ENCODE measurements around the gene DGKZ.

DNA sequence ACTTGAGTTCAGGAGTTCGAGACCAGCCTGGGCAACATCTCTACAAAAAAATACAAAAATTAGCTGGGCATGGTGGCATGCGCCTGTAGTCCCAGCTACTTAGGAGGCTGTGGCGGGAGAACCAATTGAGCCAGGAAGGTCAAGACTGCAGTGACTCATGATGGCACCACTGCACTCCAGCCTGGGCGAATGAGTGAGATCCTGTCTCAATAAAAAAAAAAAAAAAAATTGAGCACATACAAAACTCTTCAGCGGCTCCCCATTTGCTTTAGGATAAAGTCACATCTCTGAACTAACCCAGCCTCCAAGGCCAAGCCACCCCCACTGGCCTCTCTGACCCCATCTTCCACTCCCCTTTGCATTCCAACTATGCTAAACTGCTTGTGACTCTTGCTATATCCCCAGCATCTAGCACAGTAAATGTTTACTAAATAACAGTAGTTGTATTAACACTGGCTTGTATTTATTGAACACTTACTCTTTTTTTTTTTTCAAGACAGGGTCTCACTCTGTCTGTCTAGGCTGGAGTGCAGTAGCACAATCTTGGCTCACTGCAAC is 40.9 kb upstream of the DGKZ start:
- TF ChIP-seq, protein P1, sequence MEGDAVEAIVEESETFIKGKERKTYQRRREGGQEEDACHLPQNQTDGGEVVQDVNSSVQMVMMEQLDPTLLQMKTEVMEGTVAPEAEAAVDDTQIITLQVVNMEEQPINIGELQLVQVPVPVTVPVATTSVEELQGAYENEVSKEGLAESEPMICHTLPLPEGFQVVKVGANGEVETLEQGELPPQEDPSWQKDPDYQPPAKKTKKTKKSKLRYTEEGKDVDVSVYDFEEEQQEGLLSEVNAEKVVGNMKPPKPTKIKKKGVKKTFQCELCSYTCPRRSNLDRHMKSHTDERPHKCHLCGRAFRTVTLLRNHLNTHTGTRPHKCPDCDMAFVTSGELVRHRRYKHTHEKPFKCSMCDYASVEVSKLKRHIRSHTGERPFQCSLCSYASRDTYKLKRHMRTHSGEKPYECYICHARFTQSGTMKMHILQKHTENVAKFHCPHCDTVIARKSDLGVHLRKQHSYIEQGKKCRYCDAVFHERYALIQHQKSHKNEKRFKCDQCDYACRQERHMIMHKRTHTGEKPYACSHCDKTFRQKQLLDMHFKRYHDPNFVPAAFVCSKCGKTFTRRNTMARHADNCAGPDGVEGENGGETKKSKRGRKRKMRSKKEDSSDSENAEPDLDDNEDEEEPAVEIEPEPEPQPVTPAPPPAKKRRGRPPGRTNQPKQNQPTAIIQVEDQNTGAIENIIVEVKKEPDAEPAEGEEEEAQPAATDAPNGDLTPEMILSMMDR (IDR thresholded peaks at IDR 0.05): no peak
- no peak for TF ChIP-seq POLR2A (IDR thresholded peaks at IDR 0.05)

All from sigmoid colon (tissue), 3 donors.